GM12801 (cell line): ENCODE data around the gene NBEA.

ENCODE experiments used
- CTCF ChIP-seq: IDR thresholded peaks from one replicate; pipeline ENCODE4 v1.5.1; 2011; ENCODE audit warnings: control low read depth; ENCODE audit not compliant: insufficient read length; ENCODE audit errors: extremely low read depth

NBEA gene

GRCh38 chr13:35228536-35228935, 286.5 kb downstream of the NBEA start:
- no peak for TF ChIP-seq CTCF

- TF ChIP-seq CTCF: no peak
Measured at GRCh38 chr13:35231426-35231825, 289.4 kb downstream of the NBEA start.

GRCh38 chr13:35238274-35238673, 296.2 kb downstream of the NBEA start:
- no peak for TF ChIP-seq CTCF

GRCh38 chr13:35252536-35253205, 310.6 kb downstream of the NBEA start:
- no peak for TF ChIP-seq CTCF

GRCh38 chr13:35255241-35255640, 313.2 kb downstream of the NBEA start:
- TF ChIP-seq CTCF: no peak

GRCh38 chr13:35256459-35257148, 314.5 kb downstream of the NBEA start:
- TF ChIP-seq CTCF: no peak

- TF ChIP-seq CTCF: no peak
Measured at GRCh38 chr13:35260316-35260715, 318.2 kb downstream of the NBEA start.
